Thoracic aorta (tissue), 2 donors: Measurements from ENCODE around the gene KLHDC10. TPM values are rescaled to one million over a fixed set of nuclear protein-coding genes. Genes with fewer than 3 reads are reported as not detected.
"Not testable (repeated sequence)": the region's sequence is repeated elsewhere in the genome, so short reads cannot be mapped to it uniquely, and the experiment has no call there.

Source experiments
- ATAC-seq: fragments of 150-250 bp; one replicate; pipeline ENCODE4 v1.8.0; 2017; ENCODE audit warnings: low read depth; ENCODE audit not compliant: insufficient number of reproducible peaks, low FRiP score
- DNase-seq: peaks from one replicate; pipeline ENCODE4 v3.0.0-alpha.2; 2020; ENCODE audit warnings: low spot score
- H3K27ac ChIP-seq, 2 donors: fragments of 200-600 bp; sonication (generic); 1 replicate in 1 of 2; 2 replicates in 1 of 2; pipeline ENCODE4 v1.5.1; 2016; ENCODE audit warnings: mild to moderate bottlenecking in 2 of 2, moderate library complexity in 2 of 2
- H3K27me3 ChIP-seq: fragments of 200-600 bp; sonication (generic); replicated peaks from 2 replicates; pipeline ENCODE4 v1.6.0; 2016; ENCODE audit warnings: mild to moderate bottlenecking; ENCODE audit not compliant: insufficient read depth
- H3K36me3 ChIP-seq: fragments of 200-600 bp; sonication (generic); one replicate; pipeline ENCODE4 v1.5.1; 2016
- H3K4me1 ChIP-seq, 2 donors: fragments of 200-600 bp; sonication (generic); 1 replicate in 1 of 2; 2 replicates in 1 of 2; pipeline versions ENCODE4 v1.5.1 to v1.6.0; 2016; ENCODE audit warnings: low read depth in 2 of 2, mild to moderate bottlenecking in 1 of 2; ENCODE audit not compliant: control insufficient read depth in 1 of 2
- H3K4me3 ChIP-seq: fragments of 200-600 bp; sonication (generic); 2 replicates; pipeline ENCODE4 v1.5.1; 2016; ENCODE audit warnings: mild to moderate bottlenecking
- H3K9me3 ChIP-seq: fragments of 200-600 bp; sonication (generic); 2 replicates; pipeline ENCODE4 v1.5.1; 2016
- CTCF ChIP-seq: fragments of 200-600 bp; sonication (generic); IDR thresholded peaks from one replicate; pipeline ENCODE4 v1.5.1; 2019; ENCODE audit warnings: antibody characterized with exemption
- total RNA-seq, 2 donors: library from RNA; depleted of rRNA; stranded (reverse); fragments of >200 nt; gene quantifications; one replicate each; pipeline versions ENCODE4 v1.1.0 to v1.2.3, GENCODE V29; 2016

Gene KLHDC10
- total RNA-seq, 2 donors from 2014 or later, result 24.3 to 26.7 TPM

- H3K36me3 ChIP-seq, result peaks cover 24% of the 10 kb centered on the region
Measured at GRCh38 chr7:130123501-130123900, 53.2 kb downstream of the KLHDC10 start.

GRCh38 chr7:130124711-130125110, 54.4 kb downstream of the KLHDC10 start:
- Histone ChIP-seq H3K36me3 (peaks cover 24% of the 10 kb centered on the region), H3K27me3 (no peaks in the 10 kb centered on the region), H3K4me1 (peaks cover 0 to 15% of the 10 kb centered on the region in 2 donors), H3K27ac (no peak overlapping the region), H3K4me3 (no peak overlapping the region), H3K9me3 (no peaks in the 10 kb centered on the region)
- ATAC-seq, result no peak
- DNase-seq, result no peak
- no peak for TF ChIP-seq CTCF

More at GRCh38 chr7:130123501-130123900, 53.2 kb downstream of the KLHDC10 start:
- TF ChIP-seq CTCF, result no peak
- H3K4me1 ChIP-seq, result peaks cover 0 to 15% of the 10 kb centered on the region in 2 donors
- no peak for DNase-seq
- H3K27ac ChIP-seq, result no peak overlapping the region
- no peak for ATAC-seq
- no peak overlapping the region for H3K4me3 ChIP-seq
- no peaks in the 10 kb centered on the region for H3K9me3 ChIP-seq
- no peaks in the 10 kb centered on the region for H3K27me3 ChIP-seq

GRCh38 chr7:130126840-130127239, 56.5 kb downstream of the KLHDC10 start:
- H3K9me3 ChIP-seq, H3K27me3 ChIP-seq, DNase-seq, ATAC-seq, H3K27ac ChIP-seq, H3K4me3 ChIP-seq: not testable (repeated sequence)
- Histone ChIP-seq H3K36me3 (peaks cover 29% of the 10 kb centered on the region), H3K4me1 (peaks cover 0 to 15% of the 10 kb centered on the region in 2 donors)

- no peak for TF ChIP-seq CTCF
- Histone ChIP-seq H3K27ac (no peak overlapping the region), H3K4me3 (no peak overlapping the region), H3K36me3 (peaks cover 31% of the 10 kb centered on the region), H3K4me1 (peaks cover 0 to 15% of the 10 kb centered on the region in 2 donors), H3K9me3 (no peaks in the 10 kb centered on the region), H3K27me3 (no peaks in the 10 kb centered on the region)
- no peak for DNase-seq
- no peak for ATAC-seq
Measured at GRCh38 chr7:130127404-130127803, 57.1 kb downstream of the KLHDC10 start.

- ATAC-seq (no peak), DNase-seq (no peak)
- Histone ChIP-seq H3K4me3 (no peak overlapping the region), H3K27ac (no peak overlapping the region), H3K36me3 (peaks cover 32% of the 10 kb centered on the region), H3K9me3 (no peaks in the 10 kb centered on the region), H3K27me3 (no peaks in the 10 kb centered on the region), H3K4me1 (peaks cover 0 to 15% of the 10 kb centered on the region in 2 donors)
- no peak for TF ChIP-seq CTCF
Measured at GRCh38 chr7:130127821-130128317, 57.5 kb downstream of the KLHDC10 start.

GRCh38 chr7:130129011-130129411, 58.7 kb downstream of the KLHDC10 start:
- no peaks in the 10 kb centered on the region for H3K27me3 ChIP-seq
- ATAC-seq (no peak), DNase-seq (no peak)
- no peak overlapping the region for H3K27ac ChIP-seq
- H3K4me3 ChIP-seq, result no peak overlapping the region
- H3K36me3 ChIP-seq, result peaks cover 32% of the 10 kb centered on the region
- H3K4me1 ChIP-seq, result peaks cover 0 to 15% of the 10 kb centered on the region in 2 donors
- H3K9me3 ChIP-seq, result no peaks in the 10 kb centered on the region
- no peak for TF ChIP-seq CTCF
